Activated naive CD4-positive, alpha-beta T cell treated with anti-CD3 and anti-CD28 coated beads for 36 hours (primary cell): ENCODE results near the gene KPRP. TPM values are rescaled to one million over a fixed set of nuclear protein-coding genes. Genes with fewer than 3 reads are reported as not detected.

ENCODE experiments used
- CTCF ChIA-PET: fragments of 350-600 bp; sonication (Branson Sonifier 250); formaldehyde crosslinking; loops from one replicate; lab custom pipeline; 2021; ENCODE audit warnings: antibody characterized with exemption; lab: Charles Lee
- DNase-seq: peaks from one replicate; pipeline ENCODE4 v3.0.0-alpha.2; 2020
- H3K27ac Mint-ChIP-seq: one replicate; pipeline ENCODE4 v1.8.0; 2021; ENCODE audit warnings: mild to moderate bottlenecking, mixed read lengths
- H3K27me3 Mint-ChIP-seq: one replicate; pipeline ENCODE4 v1.8.0; 2021; ENCODE audit warnings: low read depth, mixed read lengths
- H3K36me3 Mint-ChIP-seq: one replicate; pipeline ENCODE4 v1.8.0; 2021; ENCODE audit warnings: low read depth, mixed read lengths
- H3K4me1 Mint-ChIP-seq: one replicate; pipeline ENCODE4 v1.8.0; 2021; ENCODE audit warnings: low read depth, mixed read lengths
- H3K4me3 Mint-ChIP-seq: one replicate; pipeline ENCODE4 v1.8.0; 2021; ENCODE audit warnings: mild to moderate bottlenecking, moderate library complexity, mixed read lengths
- H3K9me3 Mint-ChIP-seq: one replicate; pipeline ENCODE4 v1.8.0; 2021; ENCODE audit warnings: mixed read lengths
- intact Hi-C: fragments of 100-400 bp; cut with micrococcal nuclease; formaldehyde crosslinking; loops from one replicate; pipeline ENCODE4 v1.15.1; 2023
- total RNA-seq, 2 experiments: library from RNA; stranded (reverse); gene quantifications; one replicate each; pipeline ENCODE4 v1.2.3, GENCODE V29; 2021

Gene KPRP
- total RNA-seq, 2 experiments from 2014 or later = not detected

DNA sequence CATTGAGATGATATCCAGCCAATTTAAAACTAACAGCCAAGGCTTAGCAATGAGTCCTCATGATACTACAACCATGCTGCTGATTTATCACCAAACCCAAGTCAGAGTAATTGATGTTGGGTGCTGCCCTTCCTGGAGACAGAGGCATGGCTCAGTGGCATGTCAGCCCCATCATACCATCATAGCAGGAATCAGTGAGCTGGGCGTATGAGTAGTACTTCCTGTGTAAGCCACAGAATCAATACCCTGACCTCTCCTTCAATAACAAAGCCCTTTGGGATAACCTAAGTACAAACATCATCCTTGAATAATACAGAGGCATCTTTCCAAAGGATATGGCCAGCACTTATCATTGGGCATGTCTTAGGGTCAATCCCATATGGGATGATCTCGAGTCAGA lies 25.3 kb downstream of the KPRP start:
- Mint-ChIP-seq H3K27ac (no peak overlapping the region), H3K27me3 (peaks cover 30% of the 10 kb centered on the region), H3K36me3 (no peaks in the 10 kb centered on the region), H3K4me3 (no peak overlapping the region), H3K9me3 (no peaks in the 10 kb centered on the region), H3K4me1 (no peaks in the 10 kb centered on the region)
- intact Hi-C loops = no loop called here
- CTCF ChIA-PET = no interaction called here
- DNase-seq = no peak

DNA sequence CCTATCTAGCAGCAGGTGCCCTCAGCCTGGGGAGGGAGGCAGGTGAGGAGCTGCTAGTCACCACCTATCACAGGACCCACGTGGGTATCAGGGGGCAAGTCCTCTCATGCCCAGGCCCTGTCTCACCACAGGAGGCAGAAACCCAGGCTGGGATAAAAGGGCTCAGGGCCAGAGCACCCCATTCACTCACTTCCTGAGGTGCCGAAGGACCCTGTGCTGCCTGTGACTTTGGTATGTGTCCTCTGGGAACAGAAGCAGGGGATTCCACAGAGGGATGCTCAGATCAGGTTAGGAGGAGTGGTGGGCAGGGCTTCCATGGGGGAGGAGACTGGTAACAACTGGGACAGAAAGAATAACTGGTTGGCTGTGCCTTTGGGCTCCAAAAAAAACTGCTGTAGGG lies 28.3 kb downstream of the KPRP start, which contains the start of gene LCE1E:
Gene LCE1E, plus strand, starts transcription at position 181 of the 400 bp plus-strand sequence. CDS start 1,043 bp downstream, outside the sequence.
- no peak for DNase-seq
- Mint-ChIP-seq H3K4me1 (no peaks in the 10 kb centered on the region), H3K9me3 (no peaks in the 10 kb centered on the region), H3K4me3 (no peak within 1 kb of the TSS), H3K27ac (no peak within 1 kb of the TSS), H3K36me3 (no peaks in the 10 kb centered on the region), H3K27me3 (peaks cover 34% of the 10 kb centered on the region)
- CTCF ChIA-PET = no interaction called here
- intact Hi-C loops = no loop called here

GRCh38 chr1:152795686-152796085 lies 37.9 kb downstream of the KPRP start:
- H3K9me3 Mint-ChIP-seq = no peaks in the 10 kb centered on the region
- intact Hi-C loops = no loop called here
- peaks cover 11% of the 10 kb centered on the region for H3K27me3 Mint-ChIP-seq
- no peaks in the 10 kb centered on the region for H3K36me3 Mint-ChIP-seq
- no peak overlapping the region for H3K27ac Mint-ChIP-seq
- CTCF ChIA-PET = no interaction called here
- H3K4me3 Mint-ChIP-seq = no peak overlapping the region
- no peaks in the 10 kb centered on the region for H3K4me1 Mint-ChIP-seq
- DNase-seq = no peak

DNA sequence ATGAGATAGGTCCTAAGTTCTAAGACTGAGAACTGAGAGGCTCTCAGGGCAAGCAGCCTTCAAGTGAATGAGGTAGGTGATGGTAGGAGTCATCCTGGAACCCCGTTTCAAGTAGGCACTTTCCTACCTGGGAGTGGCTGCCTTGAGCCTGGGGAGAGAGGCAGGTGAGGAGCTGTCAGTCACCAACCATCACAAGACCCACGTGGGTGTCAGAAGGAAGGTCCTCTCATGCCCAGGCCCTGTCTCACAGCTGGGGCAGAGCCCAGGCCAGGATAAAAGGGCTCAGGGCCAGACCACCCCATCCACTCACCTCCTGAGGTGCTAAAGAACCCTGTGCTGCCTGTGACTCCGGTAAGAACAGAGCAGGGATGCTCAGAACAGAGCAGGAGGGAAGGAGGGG lies 38.6 kb downstream of the KPRP start, which contains the start of gene LCE1D:
Gene LCE1D, plus strand, starts transcription at position 301 of the 400 bp plus-strand sequence. CDS start 1,074 bp downstream, outside the sequence.
- no peak for DNase-seq
- CTCF ChIA-PET = no interaction called here
- Mint-ChIP-seq H3K27ac (no peak within 1 kb of the TSS), H3K27me3 (peaks cover 15% of the 10 kb centered on the region), H3K4me3 (no peak within 1 kb of the TSS), H3K4me1 (no peaks in the 10 kb centered on the region), H3K9me3 (no peaks in the 10 kb centered on the region), H3K36me3 (no peaks in the 10 kb centered on the region)
- intact Hi-C loops = no loop called here

GRCh38 chr1:152801333-152801732 lies 43.5 kb downstream of the KPRP start:
- intact Hi-C loops = no loop called here
- DNase-seq = no peak
- CTCF ChIA-PET = no interaction called here
- H3K27ac Mint-ChIP-seq = no peak overlapping the region
- H3K4me3 Mint-ChIP-seq = no peak overlapping the region
- H3K4me1 Mint-ChIP-seq = no peaks in the 10 kb centered on the region
- H3K9me3 Mint-ChIP-seq = no peaks in the 10 kb centered on the region
- H3K27me3 Mint-ChIP-seq = peaks cover 19% of the 10 kb centered on the region
- no peaks in the 10 kb centered on the region for H3K36me3 Mint-ChIP-seq

GRCh38 chr1:152806576-152806975 lies 48.8 kb downstream of the KPRP start, which contains the start of gene LCE1C:
Gene LCE1C, minus strand, starts transcription at chr1:152806651. Its CDS starts 1,173 bp downstream, at chr1:152805478.
- CTCF ChIA-PET = no interaction called here
- Mint-ChIP-seq H3K36me3 (no peaks in the 10 kb centered on the region), H3K27ac (no peak within 1 kb of the TSS), H3K9me3 (no peaks in the 10 kb centered on the region), H3K4me1 (no peaks in the 10 kb centered on the region), H3K27me3 (peaks cover 11% of the 10 kb centered on the region), H3K4me3 (no peak within 1 kb of the TSS)
- intact Hi-C loops = no loop called here
- no peak for DNase-seq

- no peaks in the 10 kb centered on the region for H3K4me1 Mint-ChIP-seq
- no peak overlapping the region for H3K4me3 Mint-ChIP-seq
- H3K27ac Mint-ChIP-seq = no peak overlapping the region
- no peaks in the 10 kb centered on the region for H3K36me3 Mint-ChIP-seq
- no peak for DNase-seq
- intact Hi-C loops = no loop called here
- H3K9me3 Mint-ChIP-seq = no peaks in the 10 kb centered on the region
- CTCF ChIA-PET = no interaction called here
- peaks cover 8% of the 10 kb centered on the region for H3K27me3 Mint-ChIP-seq
Measured at GRCh38 chr1:152811050-152811449, 53.2 kb downstream of the KPRP start.

Other genes starting within 250 kb of the KPRP start
- gene LCE5A, start 247.2 kb upstream of the KPRP start, total RNA-seq = not detected
- gene CRCT1, start 243.5 kb upstream of the KPRP start, total RNA-seq = not detected
- gene LCE3E, start 191.2 kb upstream of the KPRP start, total RNA-seq = not detected
- not detected for gene LCE3D, start 177.5 kb upstream of the KPRP start, total RNA-seq
- not detected for gene LCE3C, start 157.8 kb upstream of the KPRP start, total RNA-seq
- not detected for gene LCE3B, start 144.2 kb upstream of the KPRP start, total RNA-seq
- gene LCE3A, start 134.9 kb upstream of the KPRP start, total RNA-seq = not detected
- not detected for gene LCE2D, start 94.6 kb upstream of the KPRP start, total RNA-seq
- gene LCE2C, start 82.7 kb upstream of the KPRP start, total RNA-seq = not detected
- gene LCE2B, start 71.9 kb upstream of the KPRP start, total RNA-seq = not detected
- gene LCE2A, start 59.7 kb upstream of the KPRP start, total RNA-seq = not detected
- gene LCE4A, start 49.9 kb upstream of the KPRP start, total RNA-seq = not detected
- not detected for gene LCE1F, start 17.1 kb downstream of the KPRP start, total RNA-seq
- gene LCE1E, start 28.2 kb downstream of the KPRP start, total RNA-seq = not detected
- gene LCE1D, start 38.7 kb downstream of the KPRP start, total RNA-seq = not detected
- not detected for gene LCE1C, start 48.6 kb downstream of the KPRP start, total RNA-seq
- gene LCE1B, start 53.9 kb downstream of the KPRP start, total RNA-seq = not detected
- not detected for gene LCE1A, start 69.4 kb downstream of the KPRP start, total RNA-seq
- gene LCE6A, start 84.8 kb downstream of the KPRP start, total RNA-seq = not detected
- not detected for gene LCE7A, start 102.0 kb downstream of the KPRP start, total RNA-seq
- not detected for gene SMCP, start 120.3 kb downstream of the KPRP start, total RNA-seq
- not detected for gene IVL, start 150.5 kb downstream of the KPRP start, total RNA-seq
- gene SPRR5, start 189.2 kb downstream of the KPRP start, total RNA-seq = not detected
- gene SPRR4, start 212.6 kb downstream of the KPRP start, total RNA-seq = not detected
- not detected for gene SPRR1A, start 226.1 kb downstream of the KPRP start, total RNA-seq
- not detected for gene SPRR3, start 243.7 kb downstream of the KPRP start, total RNA-seq